Epidermal melanocyte (primary cell): Measurements from ENCODE around the gene DGCR6L.
"Not testable (repeated sequence)": the region's sequence is repeated elsewhere in the genome, so short reads cannot be mapped to it uniquely, and the experiment has no call there.

Experiments used
- DNase-seq: peaks from one replicate; pipeline ENCODE4 v3.0.0; 2011; ENCODE audit warnings: low spot score; ENCODE audit not compliant: insufficient read length

The DGCR6L gene

GRCh38 chr22:20310180-20310579, 9.7 kb downstream of the DGCR6L start:
- not testable (repeated sequence) for DNase-seq

- not testable (repeated sequence) for DNase-seq
Measured at GRCh38 chr22:20308806-20309650, 10.8 kb downstream of the DGCR6L start.

GRCh38 chr22:20307448-20308447, 12.1 kb downstream of the DGCR6L start:
- not testable (repeated sequence) for DNase-seq

- DNase-seq: not testable (repeated sequence)
Measured at GRCh38 chr22:20306646-20307447, 13.0 kb downstream of the DGCR6L start.

GRCh38 chr22:20305894-20306645, 13.8 kb downstream of the DGCR6L start:
- no peak for DNase-seq

- DNase-seq: not testable (repeated sequence)
Measured at GRCh38 chr22:20305230-20305893, 14.5 kb downstream of the DGCR6L start.

- DNase-seq: no peak
Measured at GRCh38 chr22:20304646-20305045, 15.2 kb downstream of the DGCR6L start.

- DNase-seq: not testable (repeated sequence)
Measured at GRCh38 chr22:20303229-20303534, 16.7 kb downstream of the DGCR6L start.

- no peak for DNase-seq
Measured at GRCh38 chr22:20302438-20303228, 17.2 kb downstream of the DGCR6L start.

GRCh38 chr22:20299746-20300136, 20.1 kb downstream of the DGCR6L start:
- no peak for DNase-seq

- DNase-seq: peak; percentile 41
Measured at GRCh38 chr22:20298803-20299745, 20.8 kb downstream of the DGCR6L start.

GRCh38 chr22:20298110-20298802, 21.6 kb downstream of the DGCR6L start:
- no peak for DNase-seq

GRCh38 chr22:20297414-20298109, 22.3 kb downstream of the DGCR6L start:
- no peak for DNase-seq

- no peak for DNase-seq
Measured at GRCh38 chr22:20296598-20296997, 23.3 kb downstream of the DGCR6L start.

- DNase-seq: no peak
Measured at GRCh38 chr22:20295262-20296064, 24.4 kb downstream of the DGCR6L start.

GRCh38 chr22:20292673-20293232, 27.1 kb downstream of the DGCR6L start:
- no peak for DNase-seq
